H1 (cell line): ENCODE results near the gene SEL1L2. TPM values are rescaled to one million over a fixed set of nuclear protein-coding genes. Genes with fewer than 3 reads are reported as not detected.
A peak's percentile ranks its signal among the peaks of the same experiment; 100 is the strongest.

Experiments
- CTCF ChIA-PET: fragments of 300-600 bp; sonication (Branson Sonifier 250); formaldehyde crosslinking; loops from one replicate; lab custom pipeline; 2021; ENCODE audit not compliant: partially characterized antibody; lab: Charles Lee
- POLR2A ChIA-PET: fragments of 300-600 bp; sonication (Branson Sonifier 250); formaldehyde crosslinking; loops from one replicate; lab custom pipeline; 2021; ENCODE audit warnings: inconsistent platforms; ENCODE audit not compliant: partially characterized antibody; lab: Charles Lee
- DNase-seq, 2 experiments: peaks; one replicate each; pipeline versions ENCODE4 v3.0.0 to v3.0.0-alpha.2; 2010 to 2022; ENCODE audit warnings: low spot score in 2 of 2, low read depth in 1 of 2, mixed read lengths in 1 of 2
- FAIRE-seq: peaks from 2 replicates; lab custom pipeline; 2011; peaks lifted over from hg19 to GRCh38; lab: Jason Lieb, UNC
- H2AFZ ChIP-seq: 2 replicates; pipeline ENCODE4 v1.8.1; 2012; ENCODE audit warnings: low read length, inconsistent platforms
- H2AK5ac ChIP-seq: 2 replicates; pipeline ENCODE4 v1.6.1; 2013; ENCODE audit warnings: low read depth, low read length
- H2BK120ac ChIP-seq: replicated peaks from 2 replicates; pipeline ENCODE3; 2013; ENCODE audit warnings: low read depth, low read length, inconsistent platforms
- H2BK12ac ChIP-seq: 2 replicates; pipeline ENCODE4 v1.6.1; 2013; ENCODE audit warnings: low read depth, low read length
- H2BK15ac ChIP-seq: 2 replicates; pipeline ENCODE4 v1.6.1; 2013; ENCODE audit warnings: low read length
- H2BK20ac ChIP-seq: 2 replicates; pipeline ENCODE4 v1.6.1; 2013; ENCODE audit warnings: low read length
- H2BK5ac ChIP-seq: 2 replicates; pipeline ENCODE4 v1.6.1; 2013; ENCODE audit warnings: low read depth, low read length
- H3K14ac ChIP-seq: 2 replicates; pipeline ENCODE4 v1.6.1; 2013; ENCODE audit warnings: inconsistent platforms; ENCODE audit not compliant: insufficient read length
- H3K18ac ChIP-seq: 2 replicates; pipeline ENCODE4 v1.6.1; 2013; ENCODE audit warnings: low read length; ENCODE audit errors: extremely low read depth
- H3K23ac ChIP-seq: 2 replicates; pipeline ENCODE4 v1.6.1; 2013; ENCODE audit warnings: inconsistent platforms; ENCODE audit not compliant: insufficient read length
- H3K23me2 ChIP-seq: 2 replicates; pipeline ENCODE4 v1.6.1; 2013; ENCODE audit warnings: low read depth, low read length
- H3K27ac ChIP-seq: 2 replicates; pipeline ENCODE4 v1.6.1; 2011; ENCODE audit warnings: low read depth, low read length, inconsistent platforms
- H3K27me3 ChIP-seq, 4 experiments: replicated peaks in 1 of 4; 1 replicate in 1 of 4; 2 replicates in 3 of 4; pipeline versions ENCODE4 v1.6.1 to v1.8.1; 2011 to 2013; ENCODE audit warnings: low read length in 3 of 4, mild to moderate bottlenecking in 3 of 4, inconsistent platforms in 2 of 4, mixed read lengths in 2 of 4, moderate library complexity in 1 of 4; ENCODE audit not compliant: control insufficient read depth in 3 of 4, insufficient read depth in 3 of 4; ENCODE audit errors: extremely low read depth in 1 of 4
- H3K36me3 ChIP-seq, 4 experiments: 2 replicates each; pipeline versions ENCODE4 v1.6.1 to v1.8.1; 2011 to 2013; ENCODE audit warnings: mild to moderate bottlenecking in 4 of 4, low read length in 3 of 4, moderate library complexity in 2 of 4, control low read depth in 1 of 4, inconsistent platforms in 1 of 4; ENCODE audit not compliant: insufficient read depth in 4 of 4, control insufficient read depth in 2 of 4
- H3K4ac ChIP-seq: replicated peaks from 2 replicates; pipeline ENCODE3; 2013; ENCODE audit warnings: low read length, low read depth, mixed read lengths, inconsistent platforms; ENCODE audit not compliant: insufficient read length
- H3K4me1 ChIP-seq, 4 experiments: replicated peaks in 1 of 4; 1 replicate in 1 of 4; 2 replicates in 3 of 4; pipeline versions ENCODE4 v1.6.1 to v1.8.1; 2011 to 2013; ENCODE audit warnings: low read length in 3 of 4, inconsistent platforms in 2 of 4, mixed read lengths in 1 of 4; ENCODE audit not compliant: insufficient read depth in 4 of 4, control insufficient read depth in 3 of 4
- H3K4me2 ChIP-seq, 2 experiments: 2 replicates each; pipeline versions ENCODE4 v1.6.1 to v1.8.1; 2011 to 2013; ENCODE audit warnings: low read depth in 2 of 2, low read length in 2 of 2, control low read depth in 1 of 2, inconsistent platforms in 1 of 2, mild to moderate bottlenecking in 1 of 2; ENCODE audit not compliant: insufficient read depth in 1 of 2
- H3K4me3 ChIP-seq, 4 experiments: fragments of 200-600, 300-600 bp in 1 of 4; sonication (generic), shearing (Covaris generic), sonication (Bioruptor Twin) in 1 of 4; 2 replicates each; pipeline versions ENCODE4 v1.5.1 to v1.8.1; 2011 to 2016; ENCODE audit warnings: low read length in 4 of 4, low read depth in 3 of 4, control low read depth in 2 of 4, inconsistent platforms in 2 of 4, mild to moderate bottlenecking in 2 of 4, mixed read lengths in 1 of 4, moderate library complexity in 1 of 4; ENCODE audit not compliant: insufficient read depth in 2 of 4; ENCODE audit errors: extremely low read depth in 1 of 4
- H3K56ac ChIP-seq: replicated peaks from 2 replicates; pipeline ENCODE3; 2013; ENCODE audit warnings: low read depth, mild to moderate bottlenecking, mixed read lengths, low read length, inconsistent platforms; ENCODE audit not compliant: insufficient read length
- H3K79me1 ChIP-seq: 2 replicates; pipeline ENCODE4 v1.6.1; 2013; ENCODE audit warnings: low read depth, low read length, control low read depth
- H3K79me2 ChIP-seq, 2 experiments: 2 replicates each; pipeline versions ENCODE4 v1.6.1 to v1.8.1; 2012 to 2013; ENCODE audit warnings: low read length in 2 of 2, mild to moderate bottlenecking in 2 of 2, inconsistent platforms in 1 of 2; ENCODE audit not compliant: insufficient read depth in 2 of 2, control insufficient read depth in 1 of 2
- H3K9ac ChIP-seq, 4 experiments: replicated peaks in 1 of 4; 1 replicate in 1 of 4; 2 replicates in 3 of 4; pipeline versions ENCODE4 v1.6.1 to v1.8.1; 2011 to 2013; ENCODE audit warnings: low read depth in 3 of 4, low read length in 3 of 4, control low read depth in 2 of 4, mild to moderate bottlenecking in 2 of 4, moderate library complexity in 2 of 4, inconsistent platforms in 1 of 4; ENCODE audit errors: extremely low read depth in 1 of 4
- H3K9me3 ChIP-seq, 2 experiments: 2 replicates each; pipeline versions ENCODE4 v1.6.1 to v1.8.1; 2012 to 2013; ENCODE audit warnings: mild to moderate bottlenecking in 2 of 2, moderate library complexity in 2 of 2, control low read depth in 1 of 2, inconsistent platforms in 1 of 2, low read depth in 1 of 2, low read length in 1 of 2, mixed read lengths in 1 of 2; ENCODE audit not compliant: insufficient read depth in 2 of 2
- H4K20me1 ChIP-seq, 2 experiments: replicated peaks in 1 of 2; 2 replicates each; pipeline versions ENCODE3 to v1.8.1; 2011 to 2013; ENCODE audit warnings: inconsistent platforms in 2 of 2, low read length in 2 of 2, mild to moderate bottlenecking in 1 of 2; ENCODE audit not compliant: insufficient read depth in 2 of 2, control insufficient read depth in 1 of 2
- H4K5ac ChIP-seq: 2 replicates; pipeline ENCODE4 v1.6.1; 2013; ENCODE audit warnings: low read length, low read depth, mixed read lengths, inconsistent platforms; ENCODE audit not compliant: insufficient read length
- H4K8ac ChIP-seq: 2 replicates; pipeline ENCODE4 v1.8.0; 2013; ENCODE audit warnings: mild to moderate bottlenecking, moderate library complexity, low read length, inconsistent platforms; ENCODE audit not compliant: insufficient read depth; ENCODE audit errors: extremely low read depth
- H4K91ac ChIP-seq: replicated peaks from 2 replicates; pipeline ENCODE3; 2013; ENCODE audit warnings: low read length, mixed read lengths, inconsistent platforms; ENCODE audit not compliant: insufficient read length
- ASH2L ChIP-seq: fragments of 200-600, 300-600 bp; sonication (generic); IDR thresholded peaks from one replicate; pipeline ENCODE4 v1.7.1; 2017; ENCODE audit warnings: low read length
- CBX5 ChIP-seq: fragments of 300-800, 300-1000 bp; sonication (generic); IDR thresholded peaks from 2 replicates; pipeline ENCODE4 v1.7.1; 2016; ENCODE audit warnings: antibody characterized with exemption, low read length, low read depth
- NANOG ChIP-seq: IDR thresholded peaks from 2 replicates; pipeline ENCODE4 v1.6.1; 2011; ENCODE audit warnings: low read length, low read depth, mild to moderate bottlenecking, inconsistent platforms; ENCODE audit not compliant: insufficient read depth, poor library complexity, severe bottlenecking
- SP1 ChIP-seq: IDR thresholded peaks from 2 replicates; pipeline ENCODE4 v1.6.1; 2011; ENCODE audit warnings: low read depth, low read length
- SRF ChIP-seq: IDR thresholded peaks from 2 replicates; pipeline ENCODE4 v1.6.1; 2011; ENCODE audit warnings: mild to moderate bottlenecking, low read depth, low read length, moderate library complexity
- YY1 ChIP-seq: IDR thresholded peaks from 2 replicates; pipeline ENCODE4 v1.6.1; 2011; ENCODE audit warnings: low read depth, mild to moderate bottlenecking, low read length
- WGBS, 2 experiments: shearing (Covaris generic) in 1 of 2; methylation state at CpG; one replicate each; pipeline versions ENCODE4 v1.1.6 to v1.1.7; 2013 to 2015; ENCODE audit warnings: low lambda C conversion rate in 2 of 2, mixed read lengths in 2 of 2, inconsistent platforms in 1 of 2, low coverage in 1 of 2, missing lambda C conversion rate in 1 of 2; ENCODE audit not compliant: insufficient replicate concordance in 2 of 2, insufficient coverage in 1 of 2, insufficient read length in 1 of 2; ENCODE audit errors: extremely low coverage in 1 of 2, missing lambda C conversion rate in 1 of 2; 5-methylcytosine and 5-hydroxymethylcytosine counted together
- long read RNA-seq, 2 experiments: library from RNA in 1 of 2; library from capped mRNA in 1 of 2; stranded (forward); transcript quantifications; one replicate each; pipeline ENCODE4 v2.0.0, GENCODE V29; 2021; ENCODE audit warnings: inconsistent platforms in 1 of 2
- polyA minus RNA-seq, 3 experiments: library from RNA; depleted of rRNA, polyadenylated mRNA; stranded (reverse); fragments of >200 nt; gene quantifications; 1 replicate in 2 of 3; 2 replicates in 1 of 3; pipeline ENCODE4 v1.2.3, GENCODE V29; 2011
- polyA plus RNA-seq, 7 experiments: library from polyadenylated mRNA; depleted of rRNA in 3 of 7; stranded (reverse) in 5 of 7; unstranded in 2 of 7; fragments of >200 nt in 5 of 7; fragments of 200-250 nt in 2 of 7; gene quantifications; 1 replicate in 5 of 7; 2 replicates in 1 of 7; 4 replicates in 1 of 7; pipeline versions ENCODE4 v1.2.1 to v1.2.3, GENCODE V29; 2011 to 2013; ENCODE audit warnings: missing spikeins in 2 of 7, mixed read lengths in 2 of 7
- total RNA-seq: library from RNA; stranded (reverse); fragmentation: NEBNext Ultra II Directional; extraction: Animal tissue kit (Norgen Biotek cat#: 25700); gene quantifications from 2 replicates; pipeline ENCODE4 v1.2.1, GENCODE V29; 2021

SEL1L2 gene, protein sequence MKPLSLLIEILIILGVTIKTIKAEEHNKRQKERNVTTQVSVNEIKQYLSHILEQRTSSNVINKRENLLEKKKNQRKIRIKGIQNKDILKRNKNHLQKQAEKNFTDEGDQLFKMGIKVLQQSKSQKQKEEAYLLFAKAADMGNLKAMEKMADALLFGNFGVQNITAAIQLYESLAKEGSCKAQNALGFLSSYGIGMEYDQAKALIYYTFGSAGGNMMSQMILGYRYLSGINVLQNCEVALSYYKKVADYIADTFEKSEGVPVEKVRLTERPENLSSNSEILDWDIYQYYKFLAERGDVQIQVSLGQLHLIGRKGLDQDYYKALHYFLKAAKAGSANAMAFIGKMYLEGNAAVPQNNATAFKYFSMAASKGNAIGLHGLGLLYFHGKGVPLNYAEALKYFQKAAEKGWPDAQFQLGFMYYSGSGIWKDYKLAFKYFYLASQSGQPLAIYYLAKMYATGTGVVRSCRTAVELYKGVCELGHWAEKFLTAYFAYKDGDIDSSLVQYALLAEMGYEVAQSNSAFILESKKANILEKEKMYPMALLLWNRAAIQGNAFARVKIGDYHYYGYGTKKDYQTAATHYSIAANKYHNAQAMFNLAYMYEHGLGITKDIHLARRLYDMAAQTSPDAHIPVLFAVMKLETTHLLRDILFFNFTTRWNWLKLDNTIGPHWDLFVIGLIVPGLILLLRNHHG
- total RNA-seq: not detected in 2 replicates
- not detected in 2 replicates for polyA plus RNA-seq (2011; rRNA removed)
- polyA plus RNA-seq (2011; cell fraction: cytosol; rRNA removed): not detected
- polyA plus RNA-seq (2011; cell fraction: nucleus; rRNA removed): not detected
- not detected in 4 replicates for polyA plus RNA-seq (2012, experiment 1 of 2)
- not detected for polyA plus RNA-seq (2012, experiment 2 of 2)
- not detected for polyA plus RNA-seq (2013, experiment 1 of 2)
- not detected for polyA plus RNA-seq (2013, experiment 2 of 2)
- polyA minus RNA-seq (2011; rRNA and poly(A)+ RNA removed): not detected in 2 replicates
- not detected for polyA minus RNA-seq (2011; cell fraction: cytosol; rRNA and poly(A)+ RNA removed)
- polyA minus RNA-seq (2011; cell fraction: nucleus; rRNA and poly(A)+ RNA removed): not detected
- long read RNA-seq, experiment 1: 0 reads
- long read RNA-seq, experiment 2: 0 reads

DNA sequence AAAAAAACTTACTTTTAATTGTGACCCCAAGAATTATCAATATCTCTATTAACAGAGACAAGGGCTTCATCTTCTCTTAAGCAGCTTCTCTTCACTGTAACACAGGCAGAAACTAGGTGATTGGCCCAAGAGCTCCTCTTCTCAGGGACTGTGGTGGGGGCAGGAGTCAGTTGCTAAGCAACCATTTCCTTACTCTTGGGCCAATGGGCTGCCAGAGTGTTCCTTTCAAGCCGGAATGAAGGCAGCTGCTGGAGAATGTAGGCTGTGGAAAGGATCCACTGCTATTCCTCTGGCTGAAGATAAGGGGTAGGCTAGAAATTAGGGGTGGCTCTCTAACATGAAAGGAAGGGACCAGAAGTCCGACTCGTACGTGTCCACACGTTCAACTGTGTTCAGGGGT, at the start of gene SEL1L2:
SEL1L2 (minus strand) TSS at position 150 of the 400 bp plus-strand sequence; CDS start at position 70, 80 bp downstream.
- Histone ChIP-seq H3K79me2 (no peaks in the 10 kb centered on the region), H2BK15ac (no peak within 1 kb of the TSS), H3K27ac (no peak within 1 kb of the TSS), H3K27me3 (no peaks in the 10 kb centered on the region), H3K4ac (no peak within 1 kb of the TSS), H3K14ac (no peak within 1 kb of the TSS), H3K56ac (peak within 1 kb of the TSS; percentile 14), H3K23me2 (peaks cover 3% of the 10 kb centered on the region; the same call in 1 of the 2 replicates), H3K9me3 (peaks cover 0 to 3% of the 10 kb centered on the region in 2 experiments; a peak in 1 of 4 replicates), H3K9ac (no peak within 1 kb of the TSS), H2BK5ac (no peak within 1 kb of the TSS), H4K20me1 (no peaks in the 10 kb centered on the region), H2AFZ (peak within 1 kb of the TSS; percentile 71; the same call in 1 of the 2 replicates), H3K23ac (no peak within 1 kb of the TSS), H4K5ac (no peak within 1 kb of the TSS), H3K4me1 (peaks cover 0 to 4% (median 1%) of the 10 kb centered on the region in 4 experiments; a peak in 3 of 7 replicates), H4K91ac (no peak within 1 kb of the TSS), H3K4me2 (no peak within 1 kb of the TSS), H2BK120ac (no peak within 1 kb of the TSS), H4K8ac (no peak within 1 kb of the TSS), H3K79me1 (no peaks in the 10 kb centered on the region), H3K36me3 (no peaks in the 10 kb centered on the region), H3K4me3 (no peak within 1 kb of the TSS), H2AK5ac (no peak within 1 kb of the TSS), H3K18ac (no peak within 1 kb of the TSS), H2BK12ac (no peak within 1 kb of the TSS), H2BK20ac (no peak within 1 kb of the TSS)
- ChIA-PET POLR2A (no interaction called here), CTCF (interaction anchor here (0.9 to 1.8 kb wide), 3 partner anchors 13 to 171 kb away, joined by 3 to 8 read pairs (median 4); no protein-coding TSS in a partner anchor)
- DNase-seq (peak in 1 of 2 experiments; percentile 52), FAIRE-seq (peak; percentile 75)
- TF ChIP-seq NANOG (no peak), SRF (no peak), ASH2L (peak; percentile 38), CBX5 (no peak), SP1 (0 out of 2 replicates have a peak, but pooled peaks have one; percentile 19), YY1 (no peak)
- WGBS, 2 experiments: 52% methylated on average over 5 of the region's 5 CpGs; no CpG with 5 or more reads in 1 of the 2 experiments
